Vagina (tissue), 2 donors: ENCODE results near the gene GLT8D2.

Experiments
- POLR2A ChIP-seq, 2 donors: fragments of 450-650 bp; IDR thresholded peaks; one replicate each; pipeline ENCODE4 v1.6.1; 2017; ENCODE audit warnings: antibody characterized with exemption in 2 of 2, mild to moderate bottlenecking in 2 of 2, moderate library complexity in 2 of 2
- POLR2AphosphoS5 ChIP-seq, 2 donors: sonication (generic); formaldehyde crosslinking; IDR thresholded peaks; one replicate each; pipeline ENCODE4 v1.9.0; 2017; ENCODE audit warnings: antibody characterized with exemption in 2 of 2, mild to moderate bottlenecking in 2 of 2, low read depth in 1 of 2; ENCODE audit not compliant: insufficient read depth in 1 of 2
- TF ChIP-seq, protein P1 (sequence below), 3 experiments: fragments of 450-650 bp in 2 of 3; fragments of 200-600 bp in 1 of 3; sonication (generic) in 1 of 3; IDR thresholded peaks; one replicate each; pipeline ENCODE4 v1.5.1; 2017 to 2019; ENCODE audit warnings: antibody characterized with exemption in 3 of 3, mild to moderate bottlenecking in 2 of 3, moderate library complexity in 2 of 3

DNA sequence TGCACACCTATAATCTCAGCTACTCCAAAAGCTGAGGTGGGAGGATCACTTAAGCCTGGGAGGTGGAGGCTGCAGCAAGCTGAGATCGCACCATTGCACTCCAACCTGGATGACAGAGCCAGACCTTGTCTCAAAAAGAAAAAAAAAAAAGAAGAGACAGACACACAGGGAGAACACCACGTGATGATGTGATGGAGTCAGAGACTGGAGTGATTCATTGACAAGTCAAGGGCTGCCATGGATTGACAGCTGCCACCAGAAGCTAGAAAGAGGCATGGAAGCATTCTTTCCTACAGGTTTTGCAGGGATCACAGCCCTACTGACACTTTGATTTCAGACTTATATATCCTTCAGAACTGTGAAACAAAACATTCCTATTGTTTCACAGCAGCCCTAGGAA is 10.8 kb upstream of the GLT8D2 start:
- TF ChIP-seq POLR2A (IDR thresholded peaks at IDR 0.05) (no peak), POLR2AphosphoS5 (IDR thresholded peaks at IDR 0.05; ENCODE audit: insufficient read depth in 1 of 2, low read depth in 1 of 2) (no peak)
- TF ChIP-seq, protein P1, sequence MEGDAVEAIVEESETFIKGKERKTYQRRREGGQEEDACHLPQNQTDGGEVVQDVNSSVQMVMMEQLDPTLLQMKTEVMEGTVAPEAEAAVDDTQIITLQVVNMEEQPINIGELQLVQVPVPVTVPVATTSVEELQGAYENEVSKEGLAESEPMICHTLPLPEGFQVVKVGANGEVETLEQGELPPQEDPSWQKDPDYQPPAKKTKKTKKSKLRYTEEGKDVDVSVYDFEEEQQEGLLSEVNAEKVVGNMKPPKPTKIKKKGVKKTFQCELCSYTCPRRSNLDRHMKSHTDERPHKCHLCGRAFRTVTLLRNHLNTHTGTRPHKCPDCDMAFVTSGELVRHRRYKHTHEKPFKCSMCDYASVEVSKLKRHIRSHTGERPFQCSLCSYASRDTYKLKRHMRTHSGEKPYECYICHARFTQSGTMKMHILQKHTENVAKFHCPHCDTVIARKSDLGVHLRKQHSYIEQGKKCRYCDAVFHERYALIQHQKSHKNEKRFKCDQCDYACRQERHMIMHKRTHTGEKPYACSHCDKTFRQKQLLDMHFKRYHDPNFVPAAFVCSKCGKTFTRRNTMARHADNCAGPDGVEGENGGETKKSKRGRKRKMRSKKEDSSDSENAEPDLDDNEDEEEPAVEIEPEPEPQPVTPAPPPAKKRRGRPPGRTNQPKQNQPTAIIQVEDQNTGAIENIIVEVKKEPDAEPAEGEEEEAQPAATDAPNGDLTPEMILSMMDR (IDR thresholded peaks at IDR 0.05): no peak
